Hematopoietic multipotent progenitor cell treated with erythropoietin and hydrocortisone succinate and interleukin-3 and kit ligand, for 8 days (in vitro differentiated cells): Measurements from ENCODE around the gene AK1.
"Not testable (repeated sequence)": the region's sequence is repeated elsewhere in the genome, so short reads cannot be mapped to it uniquely, and the experiment has no call there.

ENCODE experiments used
- DNase-seq: peaks from one replicate; pipeline ENCODE4 v3.0.0-alpha.2; 2015

Gene AK1

GRCh38 chr9:127881715-127882114 lies 4.2 kb upstream of the AK1 start:
- not testable (repeated sequence) for DNase-seq

- no peak for DNase-seq
These were observed 2.7 kb upstream of the AK1 start for GRCh38 chr9:127880143-127880542.

DNA sequence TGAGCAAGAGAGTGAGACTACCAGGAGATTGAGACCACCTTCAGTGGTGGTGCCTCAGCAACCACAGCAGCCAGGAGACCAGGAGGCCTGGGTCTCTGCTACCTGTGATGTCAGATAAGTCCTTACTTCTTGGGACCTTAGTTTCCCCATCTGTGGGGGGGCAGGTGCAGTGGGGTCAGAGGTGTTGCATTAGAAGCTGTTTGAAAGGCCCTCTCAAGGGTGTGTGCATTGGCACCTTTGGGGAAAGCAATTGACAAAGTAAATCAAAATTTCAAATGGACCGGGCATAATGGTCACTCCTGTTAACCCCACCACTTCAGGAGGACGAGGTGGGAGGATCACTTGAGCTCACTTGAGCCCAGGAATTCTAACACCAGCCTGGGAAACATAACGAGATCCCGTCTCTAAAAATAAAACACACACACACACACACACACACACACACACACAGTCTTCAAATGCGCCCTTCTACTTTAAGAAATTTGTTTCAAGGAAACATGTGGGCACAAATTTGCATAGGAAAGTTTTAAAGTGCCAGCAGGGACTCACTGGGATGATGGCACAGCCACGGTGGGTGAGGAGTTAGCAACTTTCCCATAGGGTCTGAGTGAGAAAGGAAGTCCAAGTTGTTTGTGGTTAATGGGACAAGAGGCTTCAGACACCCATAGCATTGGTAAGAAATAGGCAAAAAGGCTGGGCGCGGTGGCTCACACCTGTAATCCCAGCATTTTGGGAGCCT lies 1.3 kb upstream of the AK1 start:
- no peak for DNase-seq

- no peak for DNase-seq
These were observed 651 bp upstream of the AK1 start for GRCh38 chr9:127878001-127878651.

- no peak for DNase-seq
These were observed 512 bp downstream of the AK1 start for GRCh38 chr9:127876764-127877562.

GRCh38 chr9:127876026-127876763 lies 1.3 kb downstream of the AK1 start:
- no peak for DNase-seq

DNA sequence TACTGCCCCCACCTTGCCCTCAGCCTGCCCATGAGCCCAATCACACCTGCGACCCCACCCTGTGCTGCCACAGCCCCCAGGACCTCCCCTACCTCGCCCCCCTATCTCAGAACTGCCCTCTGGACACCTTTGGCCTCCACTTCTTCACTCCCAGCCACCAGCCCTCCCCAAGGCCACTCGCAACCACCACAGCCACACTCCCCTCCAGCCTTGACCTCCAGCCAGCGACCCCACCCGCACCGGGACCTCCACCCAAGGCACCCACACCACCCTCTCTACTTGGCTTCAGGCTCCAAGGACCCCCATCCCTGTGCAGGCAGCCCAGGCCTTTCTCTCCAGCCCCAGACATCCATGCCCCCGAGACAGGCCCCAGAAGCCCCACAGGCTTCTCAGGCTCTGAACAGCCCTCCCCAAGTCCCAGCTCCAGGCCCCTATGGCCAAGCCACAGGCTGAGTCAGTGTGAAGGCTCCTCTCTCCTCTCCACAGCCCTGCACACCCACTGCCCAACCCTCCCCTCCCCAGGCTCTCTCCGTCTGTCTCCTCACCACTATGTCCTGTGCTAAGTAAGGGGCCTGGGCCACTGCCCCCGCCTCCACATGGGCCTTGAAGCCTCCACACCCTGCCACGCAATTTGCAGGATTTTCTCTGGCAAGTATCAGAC lies 2.0 kb downstream of the AK1 start:
- no peak for DNase-seq

- DNase-seq, result no peak
These were observed 2.9 kb downstream of the AK1 start for GRCh38 chr9:127874301-127875221.

DNA sequence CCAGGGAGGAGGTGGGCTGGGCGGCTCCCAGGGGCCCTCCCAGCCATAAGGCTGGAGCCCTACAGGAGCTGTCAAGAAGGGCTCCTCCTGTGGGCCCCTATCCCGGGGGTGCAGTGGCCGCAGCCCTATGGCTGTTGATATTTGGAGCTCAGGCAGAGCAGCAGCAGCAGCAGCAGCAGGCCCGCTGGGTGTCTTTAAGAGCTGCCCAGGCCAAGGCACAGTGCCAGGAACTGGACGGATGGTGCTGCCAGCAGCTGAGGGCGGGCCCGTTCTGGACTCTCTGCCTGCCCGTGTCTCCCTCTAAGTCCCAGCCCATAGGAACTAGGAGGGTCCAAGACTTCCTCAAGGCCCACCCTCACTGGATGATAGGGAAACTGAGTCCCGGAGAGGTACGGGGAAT lies 3.6 kb downstream of the AK1 start:
- no peak for DNase-seq

DNA sequence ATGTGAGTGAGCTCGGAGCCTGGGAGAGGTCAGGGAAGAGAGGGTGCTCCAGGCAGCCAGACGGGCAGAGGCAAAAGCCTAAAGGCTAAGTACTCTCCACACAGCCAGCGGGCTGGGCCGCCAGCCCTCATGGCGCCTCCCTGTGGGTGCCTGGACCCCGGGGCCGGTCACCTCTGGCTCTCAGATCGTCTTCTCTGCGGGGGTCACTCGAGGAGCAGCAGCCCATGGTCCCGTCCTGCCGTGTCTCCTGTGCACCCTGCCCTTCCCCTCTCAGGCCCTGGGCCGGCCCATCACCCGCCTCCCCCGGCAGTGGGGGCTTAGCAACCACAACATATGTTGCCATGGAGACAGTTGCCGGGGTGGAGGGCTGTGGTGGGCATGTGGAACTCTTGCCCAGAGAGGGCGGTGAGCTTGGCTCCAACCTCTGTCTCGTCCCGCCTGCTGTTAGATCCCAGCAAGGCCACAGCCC lies 4.2 kb downstream of the AK1 start:
- DNase-seq, result no peak

DNA sequence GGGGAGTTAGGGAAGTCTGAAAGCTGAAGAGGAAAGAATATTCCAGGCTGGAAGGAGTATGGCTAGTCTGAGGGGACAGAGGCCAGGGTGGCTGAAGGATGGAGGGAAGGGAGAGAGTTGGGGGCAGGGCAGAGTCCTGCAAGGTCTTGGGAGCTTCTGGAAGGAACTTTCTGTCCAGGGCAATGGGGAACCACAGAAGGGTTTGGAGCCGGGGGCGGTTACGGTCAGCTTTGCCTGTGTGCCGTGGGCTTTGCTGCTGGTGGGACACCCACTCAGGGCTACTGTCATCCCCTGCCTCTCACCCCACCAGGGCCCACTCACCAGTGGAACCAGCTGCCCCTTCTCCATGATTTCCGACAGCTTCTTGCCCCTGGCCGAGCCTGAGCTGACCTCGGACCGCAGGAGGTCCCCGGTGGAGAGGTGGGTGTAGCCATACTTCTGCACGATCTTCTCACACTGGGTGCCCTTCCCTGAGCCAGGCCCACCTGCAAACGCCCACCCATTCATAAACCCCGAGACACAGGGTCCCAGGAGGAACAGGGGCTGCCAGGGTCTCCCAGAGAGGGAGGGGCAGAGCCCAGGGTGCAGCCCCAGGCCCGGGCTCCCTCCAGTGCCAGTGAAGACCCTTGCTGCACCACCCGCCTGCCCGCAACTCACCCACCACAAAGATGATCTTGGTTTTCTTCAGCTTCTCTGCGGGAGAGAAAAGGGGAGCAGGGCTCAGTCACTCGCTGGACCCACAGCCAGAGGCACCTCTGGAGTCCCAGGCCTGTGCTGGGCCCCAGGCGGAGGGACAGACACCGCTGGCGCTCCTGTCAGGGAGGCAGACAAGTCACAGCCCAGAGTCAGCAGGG lies 4.9 kb downstream of the AK1 start:
- no peak for DNase-seq

GRCh38 chr9:127871531-127871930 lies 5.9 kb downstream of the AK1 start:
- no peak for DNase-seq

- no peak for DNase-seq
These were observed 6.6 kb downstream of the AK1 start for GRCh38 chr9:127870887-127871286.

DNA sequence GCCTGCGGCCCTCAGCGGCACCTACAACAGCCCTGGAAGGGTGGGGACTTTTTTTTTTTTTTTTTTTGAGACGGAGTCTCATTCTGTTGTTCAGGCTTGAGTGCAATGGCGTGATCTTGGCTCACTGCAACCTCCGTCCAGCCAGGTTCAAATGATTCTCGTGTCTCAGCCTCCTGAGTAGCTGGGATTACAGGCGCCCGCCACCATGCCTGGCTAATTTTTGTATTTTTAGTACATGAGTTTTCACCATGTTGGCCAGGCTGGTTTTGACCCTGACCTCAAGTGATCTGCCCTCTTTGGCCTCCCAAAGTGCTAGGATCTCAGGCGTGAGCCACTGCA lies 7.4 kb downstream of the AK1 start:
- DNase-seq, result not testable (repeated sequence)

- peak; percentile 86 for DNase-seq
These were observed 7.9 kb downstream of the AK1 start for GRCh38 chr9:127869310-127870152.

DNA sequence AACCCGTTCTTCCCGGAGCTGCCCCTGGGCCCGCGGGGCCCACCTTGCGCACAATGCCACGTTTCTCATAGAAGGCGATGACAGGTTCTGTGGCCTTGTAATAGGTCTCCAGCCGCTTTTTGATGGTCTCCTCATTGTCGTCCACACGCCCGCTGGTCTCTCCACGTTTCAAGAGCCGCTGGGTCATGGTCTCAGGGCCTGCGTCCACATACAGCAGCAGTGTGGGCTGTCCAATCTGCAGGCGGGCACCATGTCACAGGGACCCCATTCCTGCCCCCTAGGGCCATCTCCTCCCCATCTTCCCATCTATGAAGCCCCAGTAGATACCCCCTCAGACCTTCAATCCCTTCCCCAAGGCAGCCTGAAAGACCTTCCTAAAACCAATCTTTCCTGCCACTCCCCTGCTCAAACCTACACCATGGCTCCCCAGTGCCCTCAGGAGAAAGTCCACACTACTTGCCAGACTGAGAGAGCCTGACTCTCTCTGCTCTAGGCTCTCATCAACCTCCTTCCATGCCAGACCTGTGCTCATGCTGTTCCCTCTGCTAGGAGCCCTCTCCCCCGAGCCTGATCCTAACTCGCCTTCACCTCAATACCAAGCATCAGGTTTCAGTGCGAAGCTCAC lies 9.1 kb downstream of the AK1 start:
- no peak for DNase-seq

- DNase-seq, result no peak
These were observed 9.9 kb downstream of the AK1 start for GRCh38 chr9:127867356-127868277.

DNA sequence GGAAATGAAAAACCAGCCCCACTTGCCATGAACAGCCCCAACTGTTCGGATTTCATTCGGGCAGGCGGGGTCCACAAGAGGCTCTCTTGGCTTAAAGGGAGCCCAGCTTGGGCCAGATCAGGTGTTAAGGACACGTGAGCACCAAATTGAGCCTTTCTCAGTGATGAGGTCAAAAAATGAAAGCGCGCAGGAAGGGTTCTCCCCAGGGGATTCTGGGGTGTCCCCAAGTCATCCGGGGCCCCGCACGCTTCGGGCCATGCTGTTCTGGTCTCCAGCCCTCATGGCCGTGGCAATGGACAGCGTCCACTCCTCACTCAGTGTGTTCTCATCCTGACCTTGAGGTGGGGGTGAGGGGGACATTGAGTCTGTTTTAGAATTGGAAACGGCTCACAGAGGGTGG lies 10.9 kb downstream of the AK1 start:
- no peak for DNase-seq
